ENCODE data around the gene NAT8L. TPM values are rescaled to one million over a fixed set of nuclear protein-coding genes. Genes with fewer than 3 reads are reported as not detected.

The NAT8L gene
- total RNA-seq, 1 experiment from 2014 or later: 16.6 TPM

GRCh38 chr4:2084316-2084715, 25.2 kb downstream of the NAT8L start:
- TF ChIP-seq TCF7L2 (IDR thresholded peaks at IDR 0.05; ENCODE audit: low read depth, low read length) (no peak), REST (IDR thresholded peaks at IDR 0.05; ENCODE audit: insufficient read depth in 1 of 2, low read depth in 2 of 2, low read length in 1 of 2) (no peak), POLR2AphosphoS5 (IDR thresholded peaks at IDR 0.05; ENCODE audit: low read depth, low read length) (no peak), SIN3A (IDR thresholded peaks at IDR 0.05; ENCODE audit: borderline replicate concordance, insufficient read depth, low read depth, low read length) (no peak), CTCF (IDR thresholded peaks at IDR 0.05) (no peak)
- no TSS peak for BruUV-seq (replicated peaks)
- ATAC-seq (no peak), DNase-seq (ENCODE audit: low read depth, low spot score) (no peak)
- intact Hi-C loops (cut with micrococcal nuclease; ENCODE audit: unreplicated experiment) (no loop called here), in situ Hi-C loops (cut with HindIII; ENCODE audit: low pct_unique_long_range_greater_than_20kb, low sequenced_read_pairs) (no loop called here)
- H3K9me3 ChIP-seq (ENCODE audit: control insufficient read depth, insufficient read depth, low read depth, low read length): no peaks in the 10 kb centered on the region
- no peaks in the 10 kb centered on the region for H3K27me3 ChIP-seq (ENCODE audit: control insufficient read depth, insufficient read depth, low read length)
- POLR2A ChIA-PET: no interaction called here
- CTCF ChIA-PET: no interaction called here
- H3K4me1 ChIP-seq (ENCODE audit: control insufficient read depth, insufficient read depth, low read length): no peaks in the 10 kb centered on the region
- H3K4me3 ChIP-seq (ENCODE audit: low read depth in 2 of 2, low read length in 2 of 2): no peak overlapping the region
- no peak overlapping the region for H3K27ac ChIP-seq (ENCODE audit: low read length)
- no peaks in the 10 kb centered on the region for H3K36me3 ChIP-seq (ENCODE audit: control insufficient read depth, insufficient read depth, low read length)

GRCh38 chr4:2085496-2085901, 26.4 kb downstream of the NAT8L start:
- BruUV-seq (replicated peaks): no TSS peak
- intact Hi-C loops (cut with micrococcal nuclease; ENCODE audit: unreplicated experiment) (no loop called here), in situ Hi-C loops (cut with HindIII; ENCODE audit: low pct_unique_long_range_greater_than_20kb, low sequenced_read_pairs) (no loop called here)
- H3K9me3 ChIP-seq (ENCODE audit: control insufficient read depth, insufficient read depth, low read depth, low read length): no peaks in the 10 kb centered on the region
- H3K27me3 ChIP-seq (ENCODE audit: control insufficient read depth, insufficient read depth, low read length): no peaks in the 10 kb centered on the region
- no peak for ATAC-seq
- no peak for DNase-seq (ENCODE audit: low read depth, low spot score)
- H3K27ac ChIP-seq (ENCODE audit: low read length): no peak overlapping the region
- H3K4me3 ChIP-seq (ENCODE audit: low read depth in 2 of 2, low read length in 2 of 2): no peak overlapping the region
- ChIA-PET CTCF (no interaction called here), POLR2A (no interaction called here)
- H3K36me3 ChIP-seq (ENCODE audit: control insufficient read depth, insufficient read depth, low read length): no peaks in the 10 kb centered on the region
- H3K4me1 ChIP-seq (ENCODE audit: control insufficient read depth, insufficient read depth, low read length): no peaks in the 10 kb centered on the region
- no peak for TF ChIP-seq REST (IDR thresholded peaks at IDR 0.05; ENCODE audit: insufficient read depth in 1 of 2, low read depth in 2 of 2, low read length in 1 of 2)
- no peak for TF ChIP-seq TCF7L2 (IDR thresholded peaks at IDR 0.05; ENCODE audit: low read depth, low read length)
- no peak for TF ChIP-seq POLR2AphosphoS5 (IDR thresholded peaks at IDR 0.05; ENCODE audit: low read depth, low read length)
- TF ChIP-seq CTCF (IDR thresholded peaks at IDR 0.05): no peak
- no peak for TF ChIP-seq SIN3A (IDR thresholded peaks at IDR 0.05; ENCODE audit: borderline replicate concordance, insufficient read depth, low read depth, low read length)

Measured in Panc1 (cell line).